B cell (primary cell): Measurements from ENCODE around the gene PCBP1.

Source experiments
- CTCF ChIP-seq: fragments of 200-600 bp; IDR thresholded peaks from one replicate; pipeline ENCODE4 v1.8.0; 2022; ENCODE audit warnings: antibody characterized with exemption, mild to moderate bottlenecking
- EZH2 ChIP-seq: IDR thresholded peaks from 2 replicates; pipeline ENCODE4 v1.6.1; 2012; ENCODE audit warnings: borderline replicate concordance, low read depth, mild to moderate bottlenecking, moderate library complexity, low read length; ENCODE audit not compliant: insufficient read depth, poor library complexity, severe bottlenecking

- no peak for TF ChIP-seq CTCF
- no peak for TF ChIP-seq EZH2
These were observed 38.0 kb upstream of the PCBP1 start for GRCh38 chr2:70049255-70049654.
